ENCODE measurements around the gene ZNF521.

- no peak for TF ChIP-seq CTCF (conservative IDR thresholded peaks at IDR 0.05; ENCODE audit: low read length)
- TF ChIP-seq EZH2phosphoT487 (IDR thresholded peaks at IDR 0.05; ENCODE audit: borderline replicate concordance, low read depth, low read length), result no peak
These were observed 126.8 kb downstream of the ZNF521 start for GRCh38 chr18:25225151-25225550.

All from OCI-LY7 (cell line).